ENCODE measurements around the gene TNFSF13B. TPM values are rescaled to one million over a fixed set of nuclear protein-coding genes. Genes with fewer than 3 reads are reported as not detected.

Gene TNFSF13B
- polyA plus RNA-seq, 1 of the 3 experiments (the other 2 are of a cell fraction): 0.03 TPM

DNA sequence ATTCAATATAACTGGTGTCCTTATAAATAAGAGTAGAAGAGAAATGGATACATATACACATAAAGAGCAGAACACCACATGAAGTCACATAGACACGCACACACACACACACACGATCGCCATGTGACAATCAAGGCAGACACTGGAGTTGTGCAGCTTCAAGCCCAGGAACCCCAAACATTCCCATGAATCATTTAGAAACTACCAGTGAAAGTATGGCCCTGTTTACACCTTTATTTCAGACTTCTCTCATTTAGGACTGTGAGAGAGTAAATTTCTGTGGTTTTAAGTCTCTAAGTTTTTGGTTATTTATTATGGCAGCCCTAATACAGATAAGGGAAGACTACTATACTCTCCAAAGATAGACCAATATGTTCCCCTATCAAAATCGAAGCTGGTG lies 20.4 kb upstream of the TNFSF13B start:
- Histone ChIP-seq H3K9me2 (no peaks in the 10 kb centered on the region; the same call in 1 of the 2 replicates), H3K79me2 (ENCODE audit: insufficient read depth) (no peaks in the 10 kb centered on the region), H2AFZ (ENCODE audit: low read depth) (no peak overlapping the region), H4K20me1 (ENCODE audit: insufficient read depth) (no peaks in the 10 kb centered on the region), H3K4me3 (ENCODE audit: low read depth in 2 of 2, low read length in 1 of 2) (no peak overlapping the region), H3K9me3 (0 out of 2 replicates have a peak, but pooled peaks cover 3% of the 10 kb centered on the region), H3K27ac (ENCODE audit: low read depth in 2 of 2, low read length in 1 of 2) (no peak overlapping the region), H3K9ac (no peak overlapping the region), H3K27me3 (ENCODE audit: insufficient read depth) (no peaks in the 10 kb centered on the region), H3K36me3 (replicated peaks in 1 of 2; ENCODE audit: control insufficient read depth in 1 of 2, insufficient read depth in 2 of 2, low read length in 1 of 2) (peaks cover 0 to under 1% of the 10 kb centered on the region in 2 experiments), H3F3A (replicated peaks; ENCODE audit: insufficient read depth) (no peaks in the 10 kb centered on the region), H3K4me2 (no peak overlapping the region), H3K4me1 (ENCODE audit: control insufficient read depth in 1 of 2, insufficient read depth in 2 of 2, low read depth in 1 of 2, low read length in 1 of 2) (no peaks in the 10 kb centered on the region)
- no peak for DNase-seq
- POLR2A ChIA-PET: no interaction called here
- TF ChIP-seq, protein P1, sequence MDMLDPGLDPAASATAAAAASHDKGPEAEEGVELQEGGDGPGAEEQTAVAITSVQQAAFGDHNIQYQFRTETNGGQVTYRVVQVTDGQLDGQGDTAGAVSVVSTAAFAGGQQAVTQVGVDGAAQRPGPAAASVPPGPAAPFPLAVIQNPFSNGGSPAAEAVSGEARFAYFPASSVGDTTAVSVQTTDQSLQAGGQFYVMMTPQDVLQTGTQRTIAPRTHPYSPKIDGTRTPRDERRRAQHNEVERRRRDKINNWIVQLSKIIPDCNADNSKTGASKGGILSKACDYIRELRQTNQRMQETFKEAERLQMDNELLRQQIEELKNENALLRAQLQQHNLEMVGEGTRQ (IDR thresholded peaks at IDR 0.05; ENCODE audit: borderline replicate concordance, low read depth, low read length): no peak
- no peak for TF ChIP-seq TAF1 (IDR thresholded peaks at IDR 0.05; ENCODE audit: borderline replicate concordance, low read depth, low read length)
- TF ChIP-seq NRF1 (IDR thresholded peaks at IDR 0.05; ENCODE audit: low read depth, low read length): no peak
- no peak for TF ChIP-seq NFIC (IDR thresholded peaks at IDR 0.05; ENCODE audit: borderline replicate concordance)
- TF ChIP-seq CHD2 (IDR thresholded peaks at IDR 0.05; ENCODE audit: low read length, partially characterized antibody): no peak
- no peak for TF ChIP-seq GATA2 (CRISPR knock-in tag; IDR thresholded peaks at IDR 0.05)
- no peak for TF ChIP-seq TEAD4 (IDR thresholded peaks at IDR 0.05; ENCODE audit: borderline replicate concordance, insufficient read depth)
- WGBS (ENCODE audit: low lambda C conversion rate): 68% methylated on average over 4 of the region's 4 CpGs
- CTCF ChIA-PET: no interaction called here

DNA sequence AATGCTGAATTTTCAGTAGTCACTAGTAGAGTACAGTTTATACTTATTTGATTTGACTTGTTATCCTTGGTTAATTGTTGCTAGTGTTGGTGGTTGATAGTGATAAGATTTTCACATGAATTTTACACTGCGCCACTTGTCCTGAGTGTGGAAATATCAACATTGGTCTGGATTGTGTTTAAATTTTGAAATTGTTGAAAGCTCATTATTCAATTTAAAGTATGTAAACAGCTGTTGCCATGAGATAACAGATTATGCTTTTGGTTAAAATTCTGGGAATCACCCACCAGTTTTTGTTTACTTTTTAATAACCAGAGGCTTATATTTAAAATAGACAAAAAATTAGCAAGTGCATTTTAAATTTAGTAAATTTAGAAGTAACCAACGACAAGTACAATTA lies 12.3 kb upstream of the TNFSF13B start:
- no peaks in the 10 kb centered on the region for H3K79me2 ChIP-seq (ENCODE audit: insufficient read depth)
- no peak overlapping the region for H3K4me2 ChIP-seq
- no peak overlapping the region for H3K4me3 ChIP-seq (ENCODE audit: low read depth in 2 of 2, low read length in 1 of 2)
- TF ChIP-seq FOSL2 (IDR thresholded peaks at IDR 0.05; ENCODE audit: borderline replicate concordance, low read depth) (no peak), RXRA (IDR thresholded peaks at IDR 0.05; ENCODE audit: borderline replicate concordance, low read depth) (no peak), YY1 (IDR thresholded peaks at IDR 0.05; ENCODE audit: low read depth) (no peak), RAD21 (IDR thresholded peaks at IDR 0.05; ENCODE audit: low read length) (no peak), POLR2AphosphoS5 (IDR thresholded peaks at IDR 0.05; ENCODE audit: low read depth, low read length) (no peak), TAF1 (IDR thresholded peaks at IDR 0.05; ENCODE audit: borderline replicate concordance, low read depth, low read length) (no peak), GATA2 (CRISPR knock-in tag; IDR thresholded peaks at IDR 0.05) (no peak), MEF2A (IDR thresholded peaks at IDR 0.05; ENCODE audit: borderline replicate concordance, low read depth) (no peak), ELF1 (IDR thresholded peaks at IDR 0.05) (no peak)
- TF ChIP-seq, protein P2, sequence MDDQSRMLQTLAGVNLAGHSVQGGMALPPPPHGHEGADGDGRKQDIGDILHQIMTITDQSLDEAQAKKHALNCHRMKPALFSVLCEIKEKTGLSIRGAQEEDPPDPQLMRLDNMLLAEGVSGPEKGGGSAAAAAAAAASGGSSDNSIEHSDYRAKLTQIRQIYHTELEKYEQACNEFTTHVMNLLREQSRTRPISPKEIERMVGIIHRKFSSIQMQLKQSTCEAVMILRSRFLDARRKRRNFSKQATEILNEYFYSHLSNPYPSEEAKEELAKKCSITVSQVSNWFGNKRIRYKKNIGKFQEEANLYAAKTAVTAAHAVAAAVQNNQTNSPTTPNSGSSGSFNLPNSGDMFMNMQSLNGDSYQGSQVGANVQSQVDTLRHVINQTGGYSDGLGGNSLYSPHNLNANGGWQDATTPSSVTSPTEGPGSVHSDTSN (IDR thresholded peaks at IDR 0.05): no peak
- H3K9me2 ChIP-seq: peaks cover 4% of the 10 kb centered on the region; the same call in 1 of the 2 replicates
- no peak overlapping the region for H3K27ac ChIP-seq (ENCODE audit: low read depth in 2 of 2, low read length in 1 of 2)
- 0 out of 2 replicates have a peak, but pooled peaks cover 5% of the 10 kb centered on the region for H3K9me3 ChIP-seq
- ChIA-PET CTCF (no interaction called here), POLR2A (no interaction called here)
- DNase-seq: no peak
- H4K20me1 ChIP-seq (ENCODE audit: insufficient read depth): no peaks in the 10 kb centered on the region
- no peaks in the 10 kb centered on the region for H3K36me3 ChIP-seq (replicated peaks in 1 of 2; ENCODE audit: control insufficient read depth in 1 of 2, insufficient read depth in 2 of 2, low read length in 1 of 2)
- H3K9ac ChIP-seq: no peak overlapping the region
- no peaks in the 10 kb centered on the region for H3K27me3 ChIP-seq (ENCODE audit: insufficient read depth)
- no peak overlapping the region for H2AFZ ChIP-seq (ENCODE audit: low read depth)
- no peaks in the 10 kb centered on the region for H3F3A ChIP-seq (replicated peaks; ENCODE audit: insufficient read depth)
- H3K4me1 ChIP-seq (ENCODE audit: control insufficient read depth in 1 of 2, insufficient read depth in 2 of 2, low read depth in 1 of 2, low read length in 1 of 2): no peaks in the 10 kb centered on the region
- 76% methylated on average over 2 of the region's 2 CpGs for WGBS (ENCODE audit: low lambda C conversion rate)
